Neural cell (in vitro differentiated cells): ENCODE results near the gene METTL26.

ENCODE experiments used
- EP300 ChIP-seq: fragments of 450-650 bp; conservative IDR thresholded peaks from 2 replicates; pipeline ENCODE4 v1.6.1; 2014; ENCODE audit warnings: antibody characterized with exemption, mild to moderate bottlenecking, moderate library complexity; ENCODE audit not compliant: poor library complexity, severe bottlenecking
- EZH2 ChIP-seq: fragments of 200-600, 300-800 bp; shearing (Covaris generic), sonication (generic); IDR thresholded peaks from 2 replicates; pipeline ENCODE4 v1.6.1; 2014; ENCODE audit warnings: antibody characterized with exemption, low read length, borderline replicate concordance, mild to moderate bottlenecking; ENCODE audit not compliant: insufficient read depth, poor library complexity, severe bottlenecking
- POLR2AphosphoS5 ChIP-seq: IDR thresholded peaks from 2 replicates; pipeline ENCODE4 v1.6.1; 2012
- RAD21 ChIP-seq: fragments of 450-650 bp; conservative IDR thresholded peaks from 2 replicates; pipeline ENCODE4 v1.6.1; 2014; ENCODE audit warnings: antibody characterized with exemption, mild to moderate bottlenecking, moderate library complexity
- REST ChIP-seq: IDR thresholded peaks from 2 replicates; pipeline ENCODE4 v1.6.1; 2012; ENCODE audit warnings: borderline replicate concordance
- SMC3 ChIP-seq: fragments of 450-650 bp; conservative IDR thresholded peaks from 2 replicates; pipeline ENCODE4 v1.6.1; 2014; ENCODE audit warnings: antibody characterized with exemption, mild to moderate bottlenecking, moderate library complexity; ENCODE audit not compliant: poor library complexity
- TAF1 ChIP-seq: IDR thresholded peaks from 2 replicates; pipeline ENCODE4 v1.6.1; 2012; ENCODE audit warnings: low read depth
- TF ChIP-seq, protein P1 (sequence below): fragments of 450-650 bp; IDR thresholded peaks from 2 replicates; pipeline ENCODE4 v1.5.1; 2014; ENCODE audit warnings: antibody characterized with exemption, mild to moderate bottlenecking, moderate library complexity; ENCODE audit not compliant: poor library complexity, severe bottlenecking

GRCh38 chr16:619476-620100 lies 16.5 kb downstream of the METTL26 start:
- TF ChIP-seq POLR2AphosphoS5: no peak
- TF ChIP-seq, protein P1, sequence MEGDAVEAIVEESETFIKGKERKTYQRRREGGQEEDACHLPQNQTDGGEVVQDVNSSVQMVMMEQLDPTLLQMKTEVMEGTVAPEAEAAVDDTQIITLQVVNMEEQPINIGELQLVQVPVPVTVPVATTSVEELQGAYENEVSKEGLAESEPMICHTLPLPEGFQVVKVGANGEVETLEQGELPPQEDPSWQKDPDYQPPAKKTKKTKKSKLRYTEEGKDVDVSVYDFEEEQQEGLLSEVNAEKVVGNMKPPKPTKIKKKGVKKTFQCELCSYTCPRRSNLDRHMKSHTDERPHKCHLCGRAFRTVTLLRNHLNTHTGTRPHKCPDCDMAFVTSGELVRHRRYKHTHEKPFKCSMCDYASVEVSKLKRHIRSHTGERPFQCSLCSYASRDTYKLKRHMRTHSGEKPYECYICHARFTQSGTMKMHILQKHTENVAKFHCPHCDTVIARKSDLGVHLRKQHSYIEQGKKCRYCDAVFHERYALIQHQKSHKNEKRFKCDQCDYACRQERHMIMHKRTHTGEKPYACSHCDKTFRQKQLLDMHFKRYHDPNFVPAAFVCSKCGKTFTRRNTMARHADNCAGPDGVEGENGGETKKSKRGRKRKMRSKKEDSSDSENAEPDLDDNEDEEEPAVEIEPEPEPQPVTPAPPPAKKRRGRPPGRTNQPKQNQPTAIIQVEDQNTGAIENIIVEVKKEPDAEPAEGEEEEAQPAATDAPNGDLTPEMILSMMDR: no peak
- TF ChIP-seq SMC3: no peak
- TF ChIP-seq EZH2: no peak
- TF ChIP-seq RAD21: no peak
- TF ChIP-seq EP300: no peak
- TF ChIP-seq TAF1: no peak
- no peak for TF ChIP-seq REST
